Karpas-422 (cell line): ENCODE results near the gene FSTL5. TPM values are rescaled to one million over a fixed set of nuclear protein-coding genes. Genes with fewer than 3 reads are reported as not detected.

Experiments used
- DNase-seq: peaks from one replicate; pipeline ENCODE4 v3.0.0-alpha.2; 2015
- H2AFZ ChIP-seq: fragments of 200-600 bp; sonication (generic); 2 replicates; pipeline ENCODE4 v1.6.1; 2014; ENCODE audit warnings: antibody characterized with exemption, low read length, mixed read lengths
- H3K27ac ChIP-seq: fragments of 200-600 bp; sonication (generic); 2 replicates; pipeline ENCODE4 v1.5.1; 2014; ENCODE audit warnings: mild to moderate bottlenecking, low read length, moderate library complexity
- H3K27me3 ChIP-seq: fragments of 200-600 bp; sonication (generic); 2 replicates; pipeline ENCODE4 v1.6.1; 2014; ENCODE audit warnings: low read length, mixed read lengths
- H3K36me3 ChIP-seq: fragments of 200-600 bp; sonication (generic); 2 replicates; pipeline ENCODE4 v1.6.1; 2014; ENCODE audit warnings: low read length, mixed read lengths; ENCODE audit not compliant: insufficient read depth
- H3K4me1 ChIP-seq: fragments of 200-600 bp; sonication (generic); 2 replicates; pipeline ENCODE4 v1.6.1; 2014; ENCODE audit warnings: mild to moderate bottlenecking, low read length, mixed read lengths
- H3K4me2 ChIP-seq: fragments of 200-600 bp; sonication (generic); 2 replicates; pipeline ENCODE4 v1.6.1; 2014; ENCODE audit warnings: low read length, low read depth, mild to moderate bottlenecking; ENCODE audit not compliant: poor library complexity, severe bottlenecking
- H3K4me3 ChIP-seq: fragments of 200-600 bp; sonication (generic); 2 replicates; pipeline ENCODE4 v1.5.1; 2014; ENCODE audit warnings: mild to moderate bottlenecking, antibody characterized with exemption, low read length, mixed read lengths
- H3K79me2 ChIP-seq: fragments of 200-600 bp; sonication (generic); 2 replicates; pipeline ENCODE4 v1.6.1; 2014; ENCODE audit warnings: mild to moderate bottlenecking, low read length, mixed read lengths
- H3K9ac ChIP-seq: fragments of 200-600 bp; sonication (generic); 2 replicates; pipeline ENCODE4 v1.6.0; 2014; ENCODE audit warnings: low read length
- H3K9me2 ChIP-seq: fragments of 200-600 bp; sonication (generic), shearing (Covaris generic); replicated peaks from 2 replicates; pipeline ENCODE4 v1.6.0; 2014; ENCODE audit warnings: mild to moderate bottlenecking, low read length, moderate library complexity; ENCODE audit not compliant: insufficient read depth
- H3K9me3 ChIP-seq: fragments of 300-700, 200-600 bp; sonication (generic); 2 replicates; pipeline ENCODE4 v1.6.1; 2014; ENCODE audit warnings: low read length, mixed read lengths
- H4K20me1 ChIP-seq: fragments of 200-600 bp; sonication (generic); 2 replicates; pipeline ENCODE4 v1.6.1; 2014; ENCODE audit warnings: mild to moderate bottlenecking, antibody characterized with exemption, low read length, low read depth; ENCODE audit not compliant: insufficient read depth
- total RNA-seq: library from RNA; depleted of rRNA; stranded (reverse); fragments of >200 nt; shearing (Covaris generic); gene quantifications from 2 replicates; pipeline ENCODE4 v1.2.3, GENCODE V29; 2014; ENCODE audit warnings: low replicate concordance

FSTL5 gene
- total RNA-seq, 1 experiment from 2014 or later = not detected

- H3K4me3 ChIP-seq = no peak overlapping the region
- H3K27ac ChIP-seq = no peak overlapping the region
- H3K9ac ChIP-seq = no peak overlapping the region
- H3K4me1 ChIP-seq = no peaks in the 10 kb centered on the region
- H3K27me3 ChIP-seq = no peaks in the 10 kb centered on the region
- H3K79me2 ChIP-seq = no peaks in the 10 kb centered on the region
- DNase-seq = no peak
- no peak overlapping the region for H3K4me2 ChIP-seq
- H3K9me3 ChIP-seq = peaks cover 39% of the 10 kb centered on the region
- H3K9me2 ChIP-seq = no peaks in the 10 kb centered on the region
- H3K36me3 ChIP-seq = no peaks in the 10 kb centered on the region
- no peaks in the 10 kb centered on the region for H4K20me1 ChIP-seq
- H2AFZ ChIP-seq = no peak overlapping the region
These were observed 807.4 kb downstream of the FSTL5 start for GRCh38 chr4:161356351-161356750.

GRCh38 chr4:161350946-161351345 lies 812.9 kb downstream of the FSTL5 start:
- Histone ChIP-seq H3K9ac (no peak overlapping the region), H2AFZ (no peak overlapping the region), H4K20me1 (no peaks in the 10 kb centered on the region), H3K27me3 (no peaks in the 10 kb centered on the region), H3K36me3 (no peaks in the 10 kb centered on the region), H3K4me2 (no peak overlapping the region), H3K9me3 (peaks cover 49% of the 10 kb centered on the region), H3K9me2 (no peaks in the 10 kb centered on the region), H3K4me3 (no peak overlapping the region), H3K79me2 (no peaks in the 10 kb centered on the region), H3K27ac (no peak overlapping the region), H3K4me1 (no peaks in the 10 kb centered on the region)
- DNase-seq = no peak

- Histone ChIP-seq H3K9me3 (peaks cover 49% of the 10 kb centered on the region), H3K27me3 (no peaks in the 10 kb centered on the region), H3K4me3 (no peak overlapping the region), H3K9me2 (no peaks in the 10 kb centered on the region), H4K20me1 (no peaks in the 10 kb centered on the region), H3K79me2 (no peaks in the 10 kb centered on the region), H2AFZ (no peak overlapping the region), H3K27ac (no peak overlapping the region), H3K4me2 (no peak overlapping the region), H3K4me1 (no peaks in the 10 kb centered on the region), H3K36me3 (no peaks in the 10 kb centered on the region), H3K9ac (no peak overlapping the region)
- DNase-seq = no peak
These were observed 818.1 kb downstream of the FSTL5 start for GRCh38 chr4:161345741-161346140.

- no peak for DNase-seq
- Histone ChIP-seq H3K36me3 (no peaks in the 10 kb centered on the region), H3K9me3 (peaks cover 48% of the 10 kb centered on the region), H3K27ac (no peak overlapping the region), H4K20me1 (no peaks in the 10 kb centered on the region), H3K79me2 (no peaks in the 10 kb centered on the region), H3K27me3 (no peaks in the 10 kb centered on the region), H3K4me2 (no peak overlapping the region), H3K4me3 (no peak overlapping the region), H3K9ac (no peak overlapping the region), H3K9me2 (no peaks in the 10 kb centered on the region), H2AFZ (no peak overlapping the region), H3K4me1 (no peaks in the 10 kb centered on the region)
These were observed 820.2 kb downstream of the FSTL5 start for GRCh38 chr4:161343569-161343950.

GRCh38 chr4:161342881-161343568 lies 820.8 kb downstream of the FSTL5 start:
- Histone ChIP-seq H3K9me2 (no peaks in the 10 kb centered on the region), H3K9ac (no peak overlapping the region), H3K36me3 (no peaks in the 10 kb centered on the region), H3K4me2 (no peak overlapping the region), H3K9me3 (peaks cover 43% of the 10 kb centered on the region), H2AFZ (no peak overlapping the region), H3K4me1 (no peaks in the 10 kb centered on the region), H3K27me3 (no peaks in the 10 kb centered on the region), H3K27ac (no peak overlapping the region), H4K20me1 (no peaks in the 10 kb centered on the region), H3K4me3 (no peak overlapping the region), H3K79me2 (no peaks in the 10 kb centered on the region)
- DNase-seq = no peak

- Histone ChIP-seq H3K27me3 (no peaks in the 10 kb centered on the region), H2AFZ (no peak overlapping the region), H3K9me2 (no peaks in the 10 kb centered on the region), H3K4me2 (no peak overlapping the region), H3K36me3 (no peaks in the 10 kb centered on the region), H3K79me2 (no peaks in the 10 kb centered on the region), H3K9me3 (peaks cover 46% of the 10 kb centered on the region), H3K4me1 (no peaks in the 10 kb centered on the region), H4K20me1 (no peaks in the 10 kb centered on the region), H3K9ac (no peak overlapping the region), H3K27ac (no peak overlapping the region), H3K4me3 (no peak overlapping the region)
- DNase-seq = no peak
These were observed 827.2 kb downstream of the FSTL5 start for GRCh38 chr4:161336621-161337020.

- Histone ChIP-seq H2AFZ (no peak overlapping the region), H3K27me3 (no peaks in the 10 kb centered on the region), H4K20me1 (no peaks in the 10 kb centered on the region), H3K27ac (no peak overlapping the region), H3K4me3 (no peak overlapping the region), H3K79me2 (no peaks in the 10 kb centered on the region), H3K9me3 (peaks cover 51% of the 10 kb centered on the region), H3K4me1 (no peaks in the 10 kb centered on the region), H3K36me3 (no peaks in the 10 kb centered on the region), H3K9me2 (no peaks in the 10 kb centered on the region), H3K4me2 (no peak overlapping the region), H3K9ac (no peak overlapping the region)
- no peak for DNase-seq
These were observed 827.7 kb downstream of the FSTL5 start for GRCh38 chr4:161336016-161336530.
